Keratinocyte (primary cell): ENCODE data around the gene FAM170B. TPM values are rescaled to one million over a fixed set of nuclear protein-coding genes. Genes with fewer than 3 reads are reported as not detected.

Source experiments
- DNase-seq: peaks from one replicate; pipeline ENCODE4 v3.0.0-alpha.2; 2011; ENCODE audit warnings: low read depth, missing footprints, low spot score
- FAIRE-seq: peaks from 2 replicates; lab custom pipeline; 2011; peaks lifted over from hg19 to GRCh38; lab: Jason Lieb, UNC
- H2AFZ ChIP-seq: 2 replicates; pipeline ENCODE4 v1.6.0; 2012; ENCODE audit warnings: low read length, control low read depth, inconsistent platforms; ENCODE audit not compliant: control insufficient read depth
- H3K27ac ChIP-seq: 2 replicates; pipeline ENCODE4 v1.5.1; 2011; ENCODE audit warnings: low read length; ENCODE audit not compliant: control insufficient read depth, insufficient read depth
- H3K27me3 ChIP-seq: 3 replicates; pipeline ENCODE4 v1.6.0; 2011; ENCODE audit warnings: low read length; ENCODE audit not compliant: control insufficient read depth, insufficient read depth; ENCODE audit errors: extremely low read depth
- H3K36me3 ChIP-seq, 2 experiments: 2 replicates in 1 of 2; 3 replicates in 1 of 2; pipeline ENCODE4 v1.5.1; 2011; ENCODE audit warnings: low read length in 2 of 2, mild to moderate bottlenecking in 1 of 2; ENCODE audit not compliant: control insufficient read depth in 2 of 2, insufficient read depth in 2 of 2; ENCODE audit errors: extremely low read depth in 1 of 2
- H3K4me1 ChIP-seq: 3 replicates; pipeline ENCODE4 v1.5.1; 2011; ENCODE audit warnings: low read length; ENCODE audit not compliant: control insufficient read depth, insufficient read depth; ENCODE audit errors: extremely low read depth
- H3K4me2 ChIP-seq: 3 replicates; pipeline ENCODE4 v1.6.0; 2011; ENCODE audit warnings: low read depth, low read length; ENCODE audit not compliant: control insufficient read depth, insufficient read depth; ENCODE audit errors: extremely low read depth
- H3K4me3 ChIP-seq, 3 experiments: fragments of 200-600 bp in 1 of 3; sonication (generic) in 1 of 3; 2 replicates in 2 of 3; 3 replicates in 1 of 3; pipeline ENCODE4 v1.5.1; 2011 to 2016; ENCODE audit warnings: low read length in 3 of 3, mild to moderate bottlenecking in 3 of 3, control low read depth in 2 of 3, inconsistent platforms in 1 of 3, low read depth in 1 of 3, mixed read lengths in 1 of 3, mixed run types in 1 of 3, moderate library complexity in 1 of 3; ENCODE audit not compliant: control insufficient read depth in 2 of 3, insufficient read depth in 2 of 3; ENCODE audit errors: extremely low read depth in 1 of 3
- H3K79me2 ChIP-seq: 2 replicates; pipeline ENCODE4 v1.6.0; 2012; ENCODE audit warnings: low read length; ENCODE audit not compliant: control insufficient read depth, insufficient read depth
- H3K9ac ChIP-seq: 3 replicates; pipeline ENCODE4 v1.6.0; 2011; ENCODE audit warnings: low read length; ENCODE audit not compliant: control insufficient read depth, insufficient read depth; ENCODE audit errors: extremely low read depth
- H3K9me1 ChIP-seq: 3 replicates; pipeline ENCODE4 v1.6.0; 2011; ENCODE audit warnings: low read length; ENCODE audit not compliant: control insufficient read depth, insufficient read depth; ENCODE audit errors: extremely low read depth
- H3K9me3 ChIP-seq: 2 replicates; pipeline ENCODE4 v1.5.1; 2012; ENCODE audit warnings: low read depth, low read length; ENCODE audit not compliant: control insufficient read depth
- H4K20me1 ChIP-seq: 3 replicates; pipeline ENCODE4 v1.6.0; 2011; ENCODE audit warnings: low read length; ENCODE audit not compliant: control insufficient read depth, insufficient read depth; ENCODE audit errors: extremely low read depth
- EZH2 ChIP-seq: IDR thresholded peaks from one replicate; pipeline ENCODE4 v1.6.1; 2012; ENCODE audit warnings: inconsistent platforms, mild to moderate bottlenecking, low read length, moderate library complexity
- dilution Hi-C: fragments of 300-500 bp; cut with MboI; formaldehyde crosslinking; loops from one replicate; pipeline ENCODE4 v1.7.0; 2020; ENCODE audit warnings: low sequenced_read_pairs; ENCODE audit not compliant: extremely low pct_ligation_motif_present
- polyA plus RNA-seq, 5 experiments: library from polyadenylated mRNA; depleted of rRNA in 3 of 5; stranded (reverse) in 3 of 5; stranded (forward) in 1 of 5; unstranded in 1 of 5; fragments of >200 nt; gene quantifications; 1 replicate in 1 of 5; 2 replicates in 3 of 5; 3 replicates in 1 of 5; pipeline versions ENCODE4 v1.2.1 to v1.2.3, GENCODE V29; 2011 to 2012; ENCODE audit warnings: missing spikeins in 2 of 5, low read depth in 1 of 5, low replicate concordance in 1 of 5
- TF ChIP-seq, protein P1 (sequence below), 3 experiments: IDR thresholded peaks in 1 of 3; conservative IDR thresholded peaks in 1 of 3; optimal IDR thresholded peaks in 1 of 3; 2 replicates in 2 of 3; 3 replicates in 1 of 3; pipeline versions ENCODE3 to v1.5.1; 2011; ENCODE audit warnings: low read length in 3 of 3, mild to moderate bottlenecking in 3 of 3, moderate library complexity in 2 of 3, control low read depth in 1 of 3, inconsistent platforms in 1 of 3; ENCODE audit not compliant: insufficient read depth in 2 of 3; ENCODE audit errors: extremely low read depth in 1 of 3

Gene FAM170B
- polyA plus RNA-seq, 1 donor (not counting 4 experiments of a cell fraction or from before 2014, with no cell fraction given): not detected

DNA sequence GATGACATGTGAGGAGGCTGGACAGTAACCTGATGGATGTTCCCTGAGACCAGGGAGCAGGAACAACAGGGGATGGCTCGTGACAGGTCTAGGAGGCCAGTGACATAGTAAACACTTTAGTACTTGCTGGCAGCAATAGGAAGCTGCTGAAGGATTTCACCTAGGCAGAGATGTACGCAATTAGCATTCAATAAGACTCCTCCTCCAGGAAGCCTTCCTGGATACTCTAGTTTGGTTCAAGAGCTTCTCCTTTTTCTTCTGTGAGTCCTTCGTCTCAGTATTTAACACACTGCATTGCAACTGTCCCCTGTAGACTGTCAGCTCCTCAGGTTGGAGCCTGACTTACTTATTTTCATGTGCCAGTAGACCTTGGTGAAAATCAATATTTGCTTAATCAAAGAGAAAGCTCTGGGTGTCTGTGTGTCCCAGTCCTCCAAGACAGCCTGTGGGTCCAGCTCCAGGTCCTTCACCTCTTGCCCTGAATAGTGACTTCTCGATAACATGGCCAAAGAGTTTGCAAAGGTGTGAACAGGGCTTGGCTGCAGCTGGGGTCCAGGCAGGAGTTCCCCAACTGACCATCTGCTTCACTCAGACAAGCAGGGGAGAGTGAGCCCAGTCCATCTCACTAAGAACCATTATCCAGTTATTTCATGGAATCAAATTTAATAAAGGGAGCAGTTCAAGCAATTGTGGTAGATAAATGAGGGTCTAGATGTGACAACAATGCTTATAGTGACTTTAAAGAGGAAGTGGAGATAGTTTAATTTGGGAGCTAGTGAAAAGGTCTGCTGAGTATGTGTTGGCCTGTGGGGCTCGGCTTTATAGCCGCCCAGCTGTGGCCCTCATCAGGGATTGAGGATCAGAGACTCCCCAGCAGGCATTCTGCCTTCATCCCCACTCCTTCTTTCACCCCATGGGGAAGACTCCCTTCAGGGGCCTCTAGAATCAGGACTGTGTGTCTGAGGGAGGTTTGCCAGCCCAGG, 45.0 kb upstream of the FAM170B start:
- no peak overlapping the region for H3K4me2 ChIP-seq
- TF ChIP-seq, protein P1, sequence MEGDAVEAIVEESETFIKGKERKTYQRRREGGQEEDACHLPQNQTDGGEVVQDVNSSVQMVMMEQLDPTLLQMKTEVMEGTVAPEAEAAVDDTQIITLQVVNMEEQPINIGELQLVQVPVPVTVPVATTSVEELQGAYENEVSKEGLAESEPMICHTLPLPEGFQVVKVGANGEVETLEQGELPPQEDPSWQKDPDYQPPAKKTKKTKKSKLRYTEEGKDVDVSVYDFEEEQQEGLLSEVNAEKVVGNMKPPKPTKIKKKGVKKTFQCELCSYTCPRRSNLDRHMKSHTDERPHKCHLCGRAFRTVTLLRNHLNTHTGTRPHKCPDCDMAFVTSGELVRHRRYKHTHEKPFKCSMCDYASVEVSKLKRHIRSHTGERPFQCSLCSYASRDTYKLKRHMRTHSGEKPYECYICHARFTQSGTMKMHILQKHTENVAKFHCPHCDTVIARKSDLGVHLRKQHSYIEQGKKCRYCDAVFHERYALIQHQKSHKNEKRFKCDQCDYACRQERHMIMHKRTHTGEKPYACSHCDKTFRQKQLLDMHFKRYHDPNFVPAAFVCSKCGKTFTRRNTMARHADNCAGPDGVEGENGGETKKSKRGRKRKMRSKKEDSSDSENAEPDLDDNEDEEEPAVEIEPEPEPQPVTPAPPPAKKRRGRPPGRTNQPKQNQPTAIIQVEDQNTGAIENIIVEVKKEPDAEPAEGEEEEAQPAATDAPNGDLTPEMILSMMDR (optimal IDR thresholded peaks at IDR 0.05 in 1 of 3, IDR thresholded peaks at IDR 0.05 in 1 of 3, conservative IDR thresholded peaks at IDR 0.05 in 1 of 3; ENCODE audit: extremely low read depth in 1 of 3, insufficient read depth in 2 of 3, low read length in 3 of 3): no peak
- H3K36me3 ChIP-seq: no peaks in the 10 kb centered on the region
- H3K9ac ChIP-seq: no peak overlapping the region
- no peak overlapping the region for H2AFZ ChIP-seq
- DNase-seq: no peak
- no peaks in the 10 kb centered on the region for H3K9me1 ChIP-seq
- no peaks in the 10 kb centered on the region for H4K20me1 ChIP-seq
- no peaks in the 10 kb centered on the region for H3K79me2 ChIP-seq
- FAIRE-seq: no peak
- no peak overlapping the region for H3K4me3 ChIP-seq
- peaks cover 6% of the 10 kb centered on the region for H3K4me1 ChIP-seq
- H3K27ac ChIP-seq: no peak overlapping the region
- peaks cover 4% of the 10 kb centered on the region for H3K27me3 ChIP-seq
- no peaks in the 10 kb centered on the region for H3K9me3 ChIP-seq
- dilution Hi-C loops: no loop called here

DNA sequence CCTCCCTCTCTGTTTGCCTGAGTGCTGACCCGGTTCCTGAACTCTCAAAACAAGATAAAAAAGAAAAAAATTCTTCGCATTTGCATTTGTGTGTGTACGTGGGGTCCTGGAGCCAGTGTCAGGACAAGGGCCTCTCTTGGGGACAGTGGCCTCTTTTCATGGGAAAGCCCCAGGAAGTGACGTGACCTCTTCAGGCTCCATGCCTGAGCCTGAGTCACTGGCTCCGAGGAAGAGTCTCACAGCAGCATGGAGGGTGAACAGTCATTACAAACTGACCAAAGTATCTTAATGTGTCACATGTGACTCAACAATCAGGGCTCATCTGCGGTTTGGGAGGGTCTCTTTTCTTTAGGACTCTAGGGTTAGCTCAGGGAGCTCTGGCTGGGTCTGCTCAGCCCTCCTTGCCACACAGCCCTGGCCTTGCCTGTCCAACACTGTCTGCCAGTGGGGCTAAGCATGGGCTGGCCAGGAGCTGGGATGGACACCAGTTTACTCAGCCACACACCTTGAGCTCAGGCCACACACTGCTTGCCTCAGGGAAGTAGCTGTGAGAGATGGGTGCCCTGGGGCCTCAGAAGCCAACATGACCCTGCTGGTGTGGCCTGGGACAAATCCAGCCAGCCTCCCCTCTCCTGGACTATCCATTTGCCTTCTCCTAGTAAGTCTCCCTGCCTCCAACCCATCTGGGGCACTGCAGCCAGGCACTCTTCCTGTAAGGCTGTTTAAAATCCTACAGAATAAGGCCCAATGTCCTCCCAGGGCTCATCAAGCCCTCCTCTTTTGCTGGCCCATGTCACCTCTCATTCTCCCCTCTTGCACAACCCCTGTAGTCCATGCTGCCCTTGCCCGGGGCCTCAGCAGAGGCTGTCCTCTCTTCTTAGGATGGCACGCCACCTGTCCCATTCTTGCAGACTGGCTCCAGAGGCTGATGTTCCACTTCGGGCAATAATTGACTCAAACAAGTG, 43.9 kb upstream of the FAM170B start:
- Histone ChIP-seq H3K9ac (no peak overlapping the region), H3K36me3 (no peaks in the 10 kb centered on the region), H3K4me1 (peaks cover 6% of the 10 kb centered on the region), H2AFZ (no peak overlapping the region), H4K20me1 (no peaks in the 10 kb centered on the region), H3K4me3 (no peak overlapping the region), H3K27ac (peak overlapping the region; percentile 33), H3K9me3 (no peaks in the 10 kb centered on the region), H3K79me2 (no peaks in the 10 kb centered on the region), H3K27me3 (peaks cover 4% of the 10 kb centered on the region), H3K9me1 (no peaks in the 10 kb centered on the region), H3K4me2 (peak overlapping the region; percentile 14)
- TF ChIP-seq, protein P1 (optimal IDR thresholded peaks at IDR 0.05 in 1 of 3, IDR thresholded peaks at IDR 0.05 in 1 of 3, conservative IDR thresholded peaks at IDR 0.05 in 1 of 3; ENCODE audit: extremely low read depth in 1 of 3, insufficient read depth in 2 of 3, low read length in 3 of 3): no peak
- TF ChIP-seq EZH2: no peak
- DNase-seq (peak; percentile 40), FAIRE-seq (no peak)
- dilution Hi-C loops: no loop called here
